Body of pancreas (tissue), 4 donors: ENCODE results near the gene PMM2.

Experiments
- POLR2A ChIP-seq, 3 donors: fragments of 450-650 bp; IDR thresholded peaks; one replicate each; pipeline ENCODE4 v1.6.1; 2016; ENCODE audit warnings: antibody characterized with exemption in 3 of 3, mild to moderate bottlenecking in 2 of 3
- TF ChIP-seq, protein P1 (sequence below), 7 experiments: fragments of 450-650 bp in 4 of 7; fragments of 200-600 bp in 3 of 7; sonication (generic) in 3 of 7; IDR thresholded peaks; one replicate each; pipeline ENCODE4 v1.5.1; 2016 to 2019; ENCODE audit warnings: antibody characterized with exemption in 7 of 7

DNA sequence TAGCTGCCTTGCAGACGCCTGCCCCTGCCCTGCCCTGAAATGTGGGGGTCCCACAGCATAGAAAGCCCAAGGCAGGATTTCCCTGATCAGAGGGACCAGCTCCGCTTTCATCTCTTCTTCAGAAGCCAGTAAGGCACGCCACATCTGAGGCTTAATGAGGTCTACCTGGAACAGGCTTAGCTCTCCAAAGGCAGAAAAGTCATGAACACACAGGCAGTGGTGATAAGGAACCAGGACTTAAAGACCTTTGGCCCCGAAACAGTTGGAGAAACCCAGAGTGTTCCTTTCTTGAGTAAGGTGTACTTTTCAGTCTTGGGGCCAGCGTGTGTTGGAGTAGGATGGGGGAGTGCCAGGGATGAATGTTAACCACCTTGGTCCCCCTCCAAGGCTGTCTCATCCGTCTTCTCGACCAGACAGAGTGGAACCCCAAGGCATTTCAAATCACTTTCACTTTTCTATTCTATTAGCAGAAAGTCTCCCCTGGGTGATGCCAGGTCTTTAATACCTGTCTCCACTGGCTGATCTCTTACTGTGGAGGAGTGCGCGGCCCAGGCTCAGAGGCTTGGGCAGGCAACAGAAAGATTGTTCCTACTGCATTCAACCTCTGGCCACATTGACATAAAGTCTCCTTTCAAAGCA is 44.1 kb upstream of the PMM2 start:
- TF ChIP-seq, protein P1, sequence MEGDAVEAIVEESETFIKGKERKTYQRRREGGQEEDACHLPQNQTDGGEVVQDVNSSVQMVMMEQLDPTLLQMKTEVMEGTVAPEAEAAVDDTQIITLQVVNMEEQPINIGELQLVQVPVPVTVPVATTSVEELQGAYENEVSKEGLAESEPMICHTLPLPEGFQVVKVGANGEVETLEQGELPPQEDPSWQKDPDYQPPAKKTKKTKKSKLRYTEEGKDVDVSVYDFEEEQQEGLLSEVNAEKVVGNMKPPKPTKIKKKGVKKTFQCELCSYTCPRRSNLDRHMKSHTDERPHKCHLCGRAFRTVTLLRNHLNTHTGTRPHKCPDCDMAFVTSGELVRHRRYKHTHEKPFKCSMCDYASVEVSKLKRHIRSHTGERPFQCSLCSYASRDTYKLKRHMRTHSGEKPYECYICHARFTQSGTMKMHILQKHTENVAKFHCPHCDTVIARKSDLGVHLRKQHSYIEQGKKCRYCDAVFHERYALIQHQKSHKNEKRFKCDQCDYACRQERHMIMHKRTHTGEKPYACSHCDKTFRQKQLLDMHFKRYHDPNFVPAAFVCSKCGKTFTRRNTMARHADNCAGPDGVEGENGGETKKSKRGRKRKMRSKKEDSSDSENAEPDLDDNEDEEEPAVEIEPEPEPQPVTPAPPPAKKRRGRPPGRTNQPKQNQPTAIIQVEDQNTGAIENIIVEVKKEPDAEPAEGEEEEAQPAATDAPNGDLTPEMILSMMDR (IDR thresholded peaks at IDR 0.05), result no peak
- TF ChIP-seq POLR2A (IDR thresholded peaks at IDR 0.05), result no peak
